GM23248 (cell line): ENCODE data around the gene DHDH. TPM values are rescaled to one million over a fixed set of nuclear protein-coding genes. Genes with fewer than 3 reads are reported as not detected.
A peak's percentile ranks its signal among the peaks of the same experiment; 100 is the strongest.
"Not testable (repeated sequence)": the region's sequence is repeated elsewhere in the genome, so short reads cannot be mapped to it uniquely, and the experiment has no call there.

ENCODE experiments used
- DNase-seq: peaks from one replicate; pipeline ENCODE4 v3.0.0-alpha.2; 2015
- H2AFZ ChIP-seq: fragments of 200-600 bp; sonication (generic); 2 replicates; pipeline ENCODE4 v1.6.1; 2016; ENCODE audit warnings: antibody characterized with exemption
- H3F3A ChIP-seq: fragments of 200-600 bp; sonication (generic); 2 replicates; pipeline ENCODE4 v1.6.1; 2016; ENCODE audit warnings: mild to moderate bottlenecking, antibody characterized with exemption, mixed run types; ENCODE audit not compliant: insufficient read depth
- H3K27ac ChIP-seq: fragments of 200-600 bp; sonication (generic); 2 replicates; pipeline ENCODE4 v1.5.1; 2016; ENCODE audit warnings: mild to moderate bottlenecking
- H3K27me3 ChIP-seq: fragments of 200-600 bp; sonication (generic); replicated peaks from 2 replicates; pipeline ENCODE4 v1.6.1; 2016; ENCODE audit warnings: mild to moderate bottlenecking; ENCODE audit not compliant: insufficient read depth
- H3K36me3 ChIP-seq: fragments of 200-600 bp; sonication (generic); 2 replicates; pipeline ENCODE4 v1.6.1; 2016; ENCODE audit warnings: low read depth, mild to moderate bottlenecking
- H3K4me1 ChIP-seq: fragments of 200-600 bp; sonication (generic); 2 replicates; pipeline ENCODE4 v1.6.1; 2016; ENCODE audit warnings: mild to moderate bottlenecking; ENCODE audit not compliant: insufficient read depth
- H3K4me2 ChIP-seq: fragments of 200-600 bp; sonication (generic); one replicate; pipeline ENCODE4 v1.6.1; 2016; ENCODE audit warnings: mild to moderate bottlenecking; ENCODE audit not compliant: unreplicated experiment
- H3K4me3 ChIP-seq: fragments of 200-600 bp; sonication (generic); 2 replicates; pipeline ENCODE4 v1.5.1; 2016; ENCODE audit warnings: mild to moderate bottlenecking
- H3K79me2 ChIP-seq: fragments of 200-600 bp; sonication (generic); 2 replicates; pipeline ENCODE4 v1.6.1; 2016; ENCODE audit warnings: mild to moderate bottlenecking; ENCODE audit not compliant: insufficient read depth
- H3K9ac ChIP-seq: fragments of 200-600 bp; sonication (generic); 2 replicates; pipeline ENCODE4 v1.6.1; 2016; ENCODE audit warnings: mild to moderate bottlenecking
- H3K9me2 ChIP-seq: fragments of 200-600 bp; sonication (generic); 2 replicates; pipeline ENCODE4 v1.6.1; 2016; ENCODE audit warnings: mixed run types, mild to moderate bottlenecking, moderate library complexity; ENCODE audit not compliant: insufficient read depth
- H3K9me3 ChIP-seq: fragments of 200-600 bp; sonication (generic); one replicate; pipeline ENCODE4 v1.6.1; 2017; ENCODE audit warnings: low read depth
- H4K20me1 ChIP-seq: fragments of 200-600 bp; sonication (generic); 2 replicates; pipeline ENCODE4 v1.6.0; 2016; ENCODE audit not compliant: insufficient read depth
- EZH2 ChIP-seq: fragments of 200-600 bp; sonication (generic); IDR thresholded peaks from 2 replicates; pipeline ENCODE4 v1.6.1; 2018; ENCODE audit warnings: antibody characterized with exemption, mild to moderate bottlenecking; ENCODE audit not compliant: insufficient read depth, poor library complexity, severe bottlenecking
- EZH2phosphoT487 ChIP-seq: fragments of 200-600 bp; sonication (generic); IDR thresholded peaks from 2 replicates; pipeline ENCODE4 v1.6.1; 2018; ENCODE audit warnings: antibody characterized with exemption, moderate library complexity, mild to moderate bottlenecking, low read depth; ENCODE audit not compliant: insufficient read depth
- WGBS, 2 experiments: methylation state at CpG; one replicate each; pipeline ENCODE4 v1.1.6; 2015 to 2017; ENCODE audit warnings: low lambda C conversion rate in 2 of 2, low coverage in 1 of 2; ENCODE audit errors: missing lambda C conversion rate in 2 of 2; 5-methylcytosine and 5-hydroxymethylcytosine counted together
- in situ Hi-C: fragments of 300-500 bp; cut with MboI; formaldehyde crosslinking; loops from 2 replicates; pipeline ENCODE4 v1.15.0; 2020
- polyA plus RNA-seq: library from polyadenylated mRNA; unstranded; fragments of >200 nt; fragmentation: Nextera tagmentation; extraction: Ambion mirVana; gene quantifications from 2 replicates; pipeline ENCODE4 v1.2.1, GENCODE V29; 2016
- total RNA-seq: library from RNA; depleted of rRNA; stranded (reverse); fragments of >200 nt; shearing (Covaris generic); gene quantifications from 2 replicates; pipeline ENCODE4 v1.2.3, GENCODE V29; 2014

Gene DHDH
- total and polyA plus RNA-seq, 2 experiments from 2014 or later, result not detected

- Histone ChIP-seq H3K4me3 (no peak overlapping the region), H3K79me2 (no peaks in the 10 kb centered on the region), H3K27me3 (no peaks in the 10 kb centered on the region), H3K27ac (no peak overlapping the region), H3K9me3 (no peaks in the 10 kb centered on the region), H3K9me2 (no peaks in the 10 kb centered on the region), H3K9ac (no peak overlapping the region), H3K36me3 (peaks cover 12% of the 10 kb centered on the region; the same call in 1 of the 2 replicates), H3K4me1 (no peaks in the 10 kb centered on the region), H3F3A (no peaks in the 10 kb centered on the region), H3K4me2 (no peak overlapping the region), H2AFZ (no peak overlapping the region), H4K20me1 (no peaks in the 10 kb centered on the region)
- TF ChIP-seq EZH2phosphoT487 (no peak), EZH2 (no peak)
- DNase-seq, result peak; percentile 44
- WGBS, 2 experiments, result 83 to 84% methylated on average over 18 of the region's 18 CpGs
- in situ Hi-C loops, result no loop called here
Observed at GRCh38 chr19:48918801-48919247, 14.7 kb upstream of the DHDH start.

GRCh38 chr19:48919271-48919670 is 14.2 kb upstream of the DHDH start:
- DNase-seq, H4K20me1 ChIP-seq, H3K4me3 ChIP-seq, H3K9ac ChIP-seq, H3K4me1 ChIP-seq, in situ Hi-C loops, H3K27me3 ChIP-seq, H3F3A ChIP-seq, H2AFZ ChIP-seq, H3K4me2 ChIP-seq, H3K9me3 ChIP-seq, H3K27ac ChIP-seq, H3K79me2 ChIP-seq, H3K9me2 ChIP-seq: not testable (repeated sequence)
- H3K36me3 ChIP-seq, result peaks cover 12% of the 10 kb centered on the region; the same call in 1 of the 2 replicates
- 95 to 96% methylated on average over 8 of the region's 8 CpGs for WGBS, 2 experiments

- Histone ChIP-seq H3K4me1 (peaks cover 14% of the 10 kb centered on the region), H3K36me3 (0 out of 2 replicates have a peak, but pooled peaks cover 8% of the 10 kb centered on the region), H3K4me3 (no peak overlapping the region), H3F3A (peaks cover 15% of the 10 kb centered on the region), H2AFZ (no peak overlapping the region), H3K79me2 (no peaks in the 10 kb centered on the region), H3K27ac (no peak overlapping the region), H3K9ac (no peak overlapping the region), H4K20me1 (no peaks in the 10 kb centered on the region), H3K9me2 (no peaks in the 10 kb centered on the region), H3K27me3 (no peaks in the 10 kb centered on the region), H3K4me2 (no peak overlapping the region), H3K9me3 (no peaks in the 10 kb centered on the region)
- 78 to 81% methylated on average over 10 of the region's 10 CpGs for WGBS, 2 experiments
- no peak for DNase-seq
- TF ChIP-seq EZH2, result no peak
- no peak for TF ChIP-seq EZH2phosphoT487
- in situ Hi-C loops, result no loop called here
Observed at GRCh38 chr19:48920949-48921348, 12.6 kb upstream of the DHDH start.

GRCh38 chr19:48921721-48922500 is 11.6 kb upstream of the DHDH start:
- no peak overlapping the region for H3K4me2 ChIP-seq
- no peak overlapping the region for H2AFZ ChIP-seq
- no peak overlapping the region for H3K27ac ChIP-seq
- DNase-seq, result no peak
- H3F3A ChIP-seq, result peaks cover 23% of the 10 kb centered on the region
- no peaks in the 10 kb centered on the region for H3K27me3 ChIP-seq
- H3K9ac ChIP-seq, result no peak overlapping the region
- WGBS, 2 experiments, result 84 to 89% methylated on average over 8 to 12 of the region's 12 CpGs
- no peaks in the 10 kb centered on the region for H3K79me2 ChIP-seq
- no peak for TF ChIP-seq EZH2
- in situ Hi-C loops, result no loop called here
- H3K9me2 ChIP-seq, result no peaks in the 10 kb centered on the region
- 0 out of 2 replicates have a peak, but pooled peaks cover 3% of the 10 kb centered on the region for H3K36me3 ChIP-seq
- H4K20me1 ChIP-seq, result no peaks in the 10 kb centered on the region
- H3K4me1 ChIP-seq, result peaks cover 23% of the 10 kb centered on the region
- no peak overlapping the region for H3K4me3 ChIP-seq
- no peaks in the 10 kb centered on the region for H3K9me3 ChIP-seq
